ENCODE measurements around the gene HNRNPK.

DNA sequence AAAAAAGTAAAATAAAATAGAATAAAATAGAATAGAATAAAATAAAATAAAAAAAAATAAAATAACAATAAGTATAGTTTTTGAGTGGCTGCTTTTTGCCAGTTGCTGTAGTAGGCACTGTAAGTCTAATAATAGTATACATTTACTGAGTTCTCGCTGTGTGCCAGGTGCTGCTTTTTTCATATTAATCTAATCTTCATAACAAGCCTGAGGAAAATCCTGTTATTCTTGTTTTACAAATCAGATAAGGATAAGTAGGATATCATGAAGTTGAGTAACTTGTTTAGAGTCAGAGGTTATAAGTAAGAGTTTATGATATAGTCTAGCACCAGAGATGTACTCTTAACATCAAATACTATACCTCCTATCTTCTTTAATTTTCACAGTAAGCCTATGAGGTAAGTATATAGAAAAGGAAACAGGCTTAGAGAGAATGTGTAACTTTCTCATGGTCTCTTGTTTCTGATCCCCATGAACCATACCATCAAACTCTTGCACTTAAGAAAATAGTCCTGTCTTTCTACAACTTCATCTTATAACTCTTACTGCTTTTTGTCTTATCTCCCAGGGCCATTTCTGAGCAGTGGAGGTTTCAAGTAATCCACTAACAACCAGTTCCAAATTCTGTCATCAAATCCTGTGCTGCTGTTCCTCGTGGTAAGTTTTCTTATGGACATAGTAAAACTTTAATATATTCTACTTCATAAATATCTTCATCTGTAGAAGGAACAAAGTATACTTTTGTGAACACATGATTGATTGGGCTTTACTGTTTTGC lies 19.3 kb upstream of the HNRNPK start:
- TF ChIP-seq CTCF (IDR thresholded peaks at IDR 0.05) (no peak), ZFX (IDR thresholded peaks at IDR 0.05; ENCODE audit: borderline replicate concordance) (no peak)
